HG02938 (cell line): ENCODE results near the gene IL5.

Experiments
- ATAC-seq: cut with Tn5 transposase; IDR thresholded peaks from one replicate; pipeline ENCODE4 v1.9.1; 2021; ENCODE audit warnings: mild to moderate bottlenecking, moderate library complexity; ENCODE audit not compliant: unreplicated experiment

IL5 gene

DNA sequence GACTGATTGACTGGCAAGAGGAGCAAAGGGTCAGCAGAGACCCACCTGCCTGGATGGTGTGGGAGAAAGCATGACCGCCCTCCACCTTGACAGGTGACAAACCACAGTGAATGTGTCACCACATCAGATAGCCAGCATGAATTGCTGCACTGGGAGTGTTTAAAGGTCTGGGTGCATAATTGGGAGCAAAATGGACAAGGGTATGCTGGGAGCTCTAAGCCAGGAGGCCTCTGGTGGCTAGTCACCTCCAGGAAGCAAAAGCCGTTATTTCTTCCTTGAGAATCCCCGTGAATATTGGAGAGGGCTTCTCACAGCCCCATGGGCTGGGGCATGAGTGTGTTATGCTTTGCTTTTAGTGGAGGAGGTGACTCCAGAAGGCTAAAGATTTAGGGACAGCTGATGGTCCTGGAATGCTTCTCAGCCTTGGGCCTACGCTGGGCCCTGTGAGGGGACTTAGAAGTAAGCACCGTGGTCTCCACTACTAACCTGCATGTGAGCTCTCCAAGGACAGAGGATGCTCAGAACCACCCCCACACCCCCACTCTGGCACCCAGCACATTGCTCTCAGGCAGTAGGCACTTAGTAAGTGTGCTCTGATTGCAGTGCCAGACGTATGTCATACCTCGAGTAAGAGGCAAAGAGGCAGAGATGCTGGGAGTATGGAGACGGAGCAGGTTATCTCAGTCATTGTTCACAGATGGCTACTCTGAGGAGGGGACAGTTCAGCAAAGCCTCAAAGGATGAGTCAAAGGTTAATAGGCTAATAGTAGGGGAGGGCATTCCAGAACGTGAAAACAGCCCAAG, 43.7 kb downstream of the IL5 start:
- no peak for ATAC-seq

DNA sequence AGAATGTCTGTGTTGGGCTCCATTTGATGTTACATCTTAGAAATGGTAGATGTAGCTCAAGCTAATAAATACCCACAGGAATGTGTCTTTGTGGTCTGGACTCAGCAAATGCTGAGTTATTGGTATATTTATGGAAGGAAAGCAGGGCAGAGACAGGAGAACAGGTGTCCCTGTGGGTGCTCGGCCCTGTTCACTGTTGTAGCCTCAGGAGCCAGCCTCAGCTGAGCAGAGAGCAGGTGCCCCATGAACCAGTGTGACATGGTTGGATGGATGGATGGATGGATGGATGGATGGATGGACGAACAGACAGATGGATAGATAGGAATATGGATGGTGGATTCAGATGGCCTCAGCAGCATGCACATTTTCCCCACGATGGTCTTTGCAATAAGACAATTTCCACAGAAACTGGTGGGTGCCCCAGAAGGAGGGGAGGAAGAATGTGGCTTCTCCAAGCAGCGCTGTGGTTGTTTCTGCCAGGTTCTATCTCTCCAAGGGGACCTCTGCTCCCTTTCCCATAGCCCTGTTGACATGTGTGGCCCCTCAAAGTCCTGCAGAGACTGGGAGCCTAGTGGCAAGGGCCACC, 44.5 kb downstream of the IL5 start:
- ATAC-seq = no peak

DNA sequence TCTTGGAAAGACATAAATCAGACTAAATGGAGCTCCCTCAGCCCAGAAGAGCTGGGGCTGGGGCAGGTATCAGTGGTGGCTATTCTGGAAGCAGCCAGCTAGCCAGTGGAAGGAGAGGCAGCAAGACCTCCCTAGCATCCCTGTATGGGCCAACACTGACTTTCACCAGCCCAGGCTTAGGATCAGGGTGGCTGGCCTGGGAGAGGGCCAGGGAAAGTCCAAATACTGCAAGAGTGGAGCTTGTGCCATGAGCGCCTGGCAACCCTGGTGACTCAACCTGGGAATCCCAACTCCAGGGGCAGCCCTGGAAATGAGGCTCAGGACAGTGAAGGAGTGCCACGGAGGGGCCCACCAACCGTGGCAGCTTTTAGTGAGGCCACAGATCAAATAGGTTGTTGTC, 45.2 kb downstream of the IL5 start:
- no peak for ATAC-seq

DNA sequence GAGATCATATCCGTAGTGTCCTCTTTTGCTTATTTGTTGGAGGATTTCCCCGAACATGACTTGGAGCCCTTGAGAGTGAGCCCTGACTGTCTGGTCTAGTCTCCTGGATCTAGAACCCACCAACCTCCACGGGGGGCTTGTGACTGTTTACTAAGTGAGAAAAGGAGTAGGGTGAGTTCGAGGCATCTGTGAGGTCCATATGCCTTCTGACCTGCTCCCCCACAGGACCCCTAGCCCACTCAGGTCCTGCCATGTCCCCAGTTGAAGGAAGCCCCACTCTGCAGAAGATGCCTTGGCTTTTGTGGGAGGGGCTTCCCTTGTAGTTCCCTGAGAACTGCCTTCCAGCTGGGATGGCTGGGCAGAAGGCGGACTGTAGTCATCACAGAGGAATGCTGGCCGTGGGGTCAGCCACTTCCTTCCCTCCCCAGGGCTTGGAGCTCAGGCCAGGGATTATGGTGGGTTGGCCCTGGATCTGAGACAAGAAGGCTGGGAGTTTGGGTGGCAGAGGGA, 45.8 kb downstream of the IL5 start:
- ATAC-seq = no peak

DNA sequence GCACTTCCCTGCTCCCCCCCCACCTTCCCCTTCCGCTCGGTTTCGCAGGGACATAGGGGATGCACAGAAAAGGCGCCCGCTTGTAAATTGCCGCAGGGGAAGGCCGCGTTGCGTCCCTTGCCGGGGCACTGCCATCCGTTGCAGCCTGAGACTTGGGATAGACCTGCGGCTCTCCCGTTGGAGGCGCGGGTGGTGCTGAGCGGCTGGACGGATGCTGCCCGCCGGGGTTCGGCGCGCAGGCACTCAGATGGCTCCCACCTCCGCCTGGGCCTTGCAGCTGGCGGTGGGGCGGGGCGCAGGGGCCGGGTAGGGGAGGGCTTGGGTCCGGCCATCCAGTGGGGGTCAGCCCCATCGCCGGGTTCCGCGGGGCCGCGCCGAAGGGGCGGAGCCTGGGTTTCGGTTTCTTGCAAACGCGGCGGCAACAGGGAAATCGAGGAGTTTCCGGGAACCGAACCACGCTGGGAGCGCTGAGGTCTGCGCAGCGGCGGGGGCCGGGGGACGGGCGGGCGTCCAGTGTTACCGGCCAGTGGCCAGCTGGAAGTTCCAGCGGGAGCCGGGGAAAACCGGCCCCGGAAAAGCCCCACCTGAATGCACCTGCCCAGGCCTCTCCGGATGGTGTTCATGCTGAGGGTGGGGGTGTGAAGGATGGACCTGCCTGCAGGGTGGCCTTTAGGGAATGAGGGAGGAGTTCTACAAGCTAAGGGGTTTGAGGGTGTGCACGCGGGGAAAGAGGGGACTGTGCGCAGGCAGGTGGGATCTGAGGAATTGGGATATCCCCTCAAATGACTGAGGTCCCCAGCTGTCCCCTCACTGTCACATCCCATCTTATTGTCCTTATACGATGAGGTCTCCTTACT, 46.5 kb downstream of the IL5 start:
- ATAC-seq = no peak

DNA sequence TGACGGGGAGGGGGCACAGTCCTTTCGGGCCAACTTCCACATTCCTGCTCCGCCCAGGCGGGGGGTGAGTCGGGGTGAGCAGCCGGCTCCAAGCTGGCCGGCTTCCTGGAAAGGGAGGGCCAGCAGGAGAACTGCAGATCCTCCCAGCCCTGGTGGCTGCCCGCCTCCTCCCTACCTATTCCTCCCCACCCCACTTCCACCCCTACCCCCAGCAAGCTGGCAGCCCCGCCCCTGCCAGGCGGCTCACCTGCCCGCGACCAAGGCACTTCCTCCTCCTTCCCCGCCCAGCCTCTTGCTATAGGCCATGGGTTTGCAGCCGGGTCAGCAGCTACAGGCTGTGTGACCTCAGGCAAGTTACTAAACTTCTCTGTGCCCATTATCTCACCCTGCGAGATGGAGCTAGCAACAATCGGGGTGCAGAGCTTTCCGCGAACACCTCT, 47.1 kb downstream of the IL5 start:
- ATAC-seq = peak; percentile 30

DNA sequence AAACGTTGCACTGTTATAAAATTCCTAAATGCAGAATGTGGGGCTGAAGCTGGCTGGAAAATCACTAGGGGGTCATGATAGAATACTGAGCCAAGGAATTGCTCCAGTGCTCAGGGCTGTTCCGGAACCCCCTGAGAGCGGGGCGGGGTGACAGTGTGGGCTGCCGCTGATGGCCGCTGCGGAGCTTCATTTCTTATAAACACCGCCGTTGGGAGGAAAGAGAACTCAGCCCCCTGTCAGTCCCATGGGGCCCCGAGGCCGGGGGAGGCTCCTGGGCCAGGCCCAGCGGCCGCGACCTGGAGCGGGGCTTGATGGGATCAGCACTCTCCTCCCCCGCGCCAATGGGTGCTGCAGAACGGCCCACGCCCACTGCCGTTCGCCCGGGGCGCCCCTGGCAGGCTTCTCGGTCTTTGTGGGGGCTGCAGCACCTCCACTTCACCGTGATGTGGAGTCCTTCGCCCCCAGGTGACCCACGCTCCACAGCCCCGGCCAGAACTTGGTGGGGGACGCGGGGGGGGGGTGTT, 47.6 kb downstream of the IL5 start:
- ATAC-seq = peak; percentile 23

DNA sequence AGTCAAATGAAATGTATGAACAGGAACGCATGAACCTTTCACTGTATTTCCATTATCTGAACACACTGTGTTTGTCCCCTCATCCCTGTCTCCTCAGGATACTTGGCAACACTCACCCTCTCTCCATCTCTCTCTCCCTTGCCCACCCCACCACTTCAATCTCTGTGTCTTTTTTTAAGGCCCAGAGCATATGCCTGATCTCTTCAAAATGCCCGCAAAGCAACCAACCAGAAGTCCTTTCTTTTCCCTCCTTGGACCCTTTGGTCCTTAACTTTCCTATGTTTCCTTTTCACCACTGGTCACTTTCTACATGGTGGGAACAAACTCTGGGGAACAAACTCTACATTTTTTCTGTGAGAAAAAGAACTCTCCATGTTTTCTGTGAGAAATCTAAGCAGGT, 49.5 kb downstream of the IL5 start:
- no peak for ATAC-seq

DNA sequence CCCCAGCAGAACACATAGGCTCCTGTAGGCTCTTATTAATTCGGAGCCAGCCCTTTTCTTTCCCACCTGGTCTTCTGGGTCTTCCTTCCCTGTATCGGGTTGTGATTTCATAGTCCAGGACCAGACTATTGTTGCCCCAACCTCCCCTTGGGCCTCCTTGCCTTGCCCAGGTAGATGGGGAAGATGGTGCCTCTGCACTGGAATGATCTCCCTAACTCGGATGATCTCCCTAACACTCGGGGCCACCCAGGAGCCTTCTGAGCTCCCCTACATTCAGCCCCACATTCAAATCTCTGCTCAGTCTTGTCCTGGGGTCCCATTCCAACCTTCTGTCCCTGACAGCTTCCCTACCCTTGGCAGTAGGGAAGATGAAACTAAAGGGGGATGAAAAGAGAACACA, 50.1 kb downstream of the IL5 start:
- no peak for ATAC-seq

DNA sequence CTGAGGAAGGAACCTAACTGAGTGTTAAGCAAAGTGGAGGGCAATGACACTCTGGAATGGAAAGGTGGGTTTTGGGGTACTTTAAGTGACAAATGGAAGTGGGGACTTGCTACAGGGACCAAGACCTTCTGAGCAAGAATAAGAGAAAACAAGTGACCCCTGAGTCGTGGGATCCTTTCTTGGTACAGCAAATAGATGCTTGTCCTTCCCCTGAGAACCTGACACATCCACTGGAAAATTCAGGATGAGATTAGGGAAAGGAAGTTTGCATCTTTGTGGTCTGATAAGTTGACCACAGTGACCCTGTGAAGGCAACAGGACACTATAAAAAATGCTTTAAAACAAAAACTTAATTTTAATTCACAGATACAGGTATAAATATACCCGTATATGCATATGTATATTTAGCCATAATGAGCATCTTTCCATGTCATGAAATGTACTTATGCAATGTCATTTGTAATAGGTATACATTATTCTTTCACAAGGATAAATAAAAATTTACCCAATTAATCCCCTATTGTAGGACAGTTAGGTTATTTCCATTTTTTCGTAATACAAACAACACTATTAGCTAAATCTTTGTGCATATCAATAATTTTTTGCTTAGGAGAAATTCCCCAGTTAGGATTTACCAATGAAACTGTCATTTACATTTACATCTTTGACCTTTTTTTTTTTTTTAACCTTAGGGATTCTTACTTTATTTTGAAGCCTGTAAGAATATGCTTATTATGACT, 50.8 kb downstream of the IL5 start:
- no peak for ATAC-seq
